ENCODE data around the gene FBXL16.

- no peak for TF ChIP-seq ZIC2 (tag by site-specific recombination; IDR thresholded peaks at IDR 0.05)
- TF ChIP-seq ZNF121 (tag by site-specific recombination; IDR thresholded peaks at IDR 0.05): no peak
- no peak for TF ChIP-seq OSR2 (tag by site-specific recombination; IDR thresholded peaks at IDR 0.05)
- no peak for TF ChIP-seq ZNF416 (tag by site-specific recombination; IDR thresholded peaks at IDR 0.05)
- no peak for TF ChIP-seq ZNF202 (tag by site-specific recombination; IDR thresholded peaks at IDR 0.05; ENCODE audit: borderline replicate concordance)
- peak; percentile 65 for TF ChIP-seq CTCF (tag by site-specific recombination; IDR thresholded peaks at IDR 0.05)
- no peak for TF ChIP-seq ZNF571 (tag by site-specific recombination; IDR thresholded peaks at IDR 0.05)
- TF ChIP-seq ZNF549 (tag by site-specific recombination; IDR thresholded peaks at IDR 0.05): no peak
- TF ChIP-seq ZBTB7A (tag by site-specific recombination; IDR thresholded peaks at IDR 0.05; ENCODE audit: low read depth): no peak
- no peak for TF ChIP-seq ZNF24 (tag by site-specific recombination; IDR thresholded peaks at IDR 0.05)
These were observed 14.3 kb upstream of the FBXL16 start for GRCh38 chr16:719815-720446.

Measured in HEK293 (cell line).